MM.1S (cell line): ENCODE measurements around the gene CDYL.
"Not testable (repeated sequence)": the region's sequence is repeated elsewhere in the genome, so short reads cannot be mapped to it uniquely, and the experiment has no call there.

Experiments used
- DNase-seq: peaks from one replicate; pipeline ENCODE4 v3.0.0-alpha.2; 2015
- H2AFZ ChIP-seq: fragments of 300-600 bp; sonication (generic); 2 replicates; pipeline ENCODE4 v1.6.0; 2016; ENCODE audit warnings: antibody characterized with exemption, low read length
- H3F3A ChIP-seq: fragments of 300-600 bp; sonication (generic); 2 replicates; pipeline ENCODE4 v1.6.1; 2016; ENCODE audit warnings: mild to moderate bottlenecking, antibody characterized with exemption, low read length, moderate library complexity, mixed read lengths; ENCODE audit not compliant: insufficient read depth
- H3K27ac ChIP-seq: fragments of 300-600 bp; sonication (generic); 2 replicates; pipeline ENCODE4 v1.5.1; 2016; ENCODE audit warnings: mild to moderate bottlenecking, low read length
- H3K27me3 ChIP-seq: fragments of 300-600 bp; sonication (generic); replicated peaks from 2 replicates; pipeline ENCODE4 v1.6.0; 2016; ENCODE audit warnings: low read length; ENCODE audit not compliant: insufficient read depth
- H3K36me3 ChIP-seq: fragments of 300-600 bp; sonication (generic); replicated peaks from 2 replicates; pipeline ENCODE4 v1.6.1; 2016; ENCODE audit warnings: mild to moderate bottlenecking, low read length, mixed read lengths; ENCODE audit not compliant: insufficient read depth
- H3K4me1 ChIP-seq: fragments of 300-600 bp; sonication (generic); 2 replicates; pipeline ENCODE4 v1.6.1; 2016; ENCODE audit warnings: low read length, mixed read lengths
- H3K4me2 ChIP-seq: fragments of 300-600 bp; sonication (generic); 2 replicates; pipeline ENCODE4 v1.6.0; 2016; ENCODE audit warnings: low read depth, low read length
- H3K4me3 ChIP-seq: fragments of 300-600 bp; sonication (generic); 2 replicates; pipeline ENCODE4 v1.5.1; 2016; ENCODE audit warnings: low read length, mixed read lengths
- H3K79me2 ChIP-seq: fragments of 300-600 bp; sonication (generic); 2 replicates; pipeline ENCODE4 v1.6.1; 2016; ENCODE audit warnings: mixed run types, low read length, mixed read lengths
- H3K9ac ChIP-seq: fragments of 300-600 bp; sonication (generic); 2 replicates; pipeline ENCODE4 v1.6.1; 2016; ENCODE audit warnings: low read length, mixed read lengths
- H3K9me2 ChIP-seq: fragments of 300-600 bp; sonication (generic); replicated peaks from 2 replicates; pipeline ENCODE4 v1.6.1; 2016; ENCODE audit warnings: mild to moderate bottlenecking, low read length, mixed read lengths; ENCODE audit not compliant: insufficient read depth
- H3K9me3 ChIP-seq: fragments of 300-600 bp; sonication (generic); replicated peaks from 2 replicates; pipeline ENCODE4 v1.6.1; 2016; ENCODE audit warnings: mild to moderate bottlenecking, low read length, mixed read lengths; ENCODE audit not compliant: insufficient read depth
- H4K20me1 ChIP-seq: fragments of 300-600 bp; sonication (generic); 2 replicates; pipeline ENCODE4 v1.6.1; 2016; ENCODE audit warnings: mild to moderate bottlenecking, low read length, moderate library complexity, mixed read lengths; ENCODE audit not compliant: insufficient read depth
- EZH2 ChIP-seq: fragments of 300-600 bp; sonication (generic); optimal IDR thresholded peaks from 2 replicates; pipeline ENCODE3; 2017; ENCODE audit warnings: low read depth, mild to moderate bottlenecking, antibody characterized with exemption, low read length, mixed read lengths
- EZH2phosphoT487 ChIP-seq: fragments of 300-600 bp; sonication (generic); IDR thresholded peaks from 2 replicates; pipeline ENCODE4 v1.6.1; 2018; ENCODE audit warnings: antibody characterized with exemption, low read length
- TF ChIP-seq, protein P1 (sequence below): fragments of 300-600 bp; sonication (generic); IDR thresholded peaks from 2 replicates; pipeline ENCODE4 v1.5.1; 2016; ENCODE audit warnings: antibody characterized with exemption, low read length, mixed read lengths

CDYL gene

DNA sequence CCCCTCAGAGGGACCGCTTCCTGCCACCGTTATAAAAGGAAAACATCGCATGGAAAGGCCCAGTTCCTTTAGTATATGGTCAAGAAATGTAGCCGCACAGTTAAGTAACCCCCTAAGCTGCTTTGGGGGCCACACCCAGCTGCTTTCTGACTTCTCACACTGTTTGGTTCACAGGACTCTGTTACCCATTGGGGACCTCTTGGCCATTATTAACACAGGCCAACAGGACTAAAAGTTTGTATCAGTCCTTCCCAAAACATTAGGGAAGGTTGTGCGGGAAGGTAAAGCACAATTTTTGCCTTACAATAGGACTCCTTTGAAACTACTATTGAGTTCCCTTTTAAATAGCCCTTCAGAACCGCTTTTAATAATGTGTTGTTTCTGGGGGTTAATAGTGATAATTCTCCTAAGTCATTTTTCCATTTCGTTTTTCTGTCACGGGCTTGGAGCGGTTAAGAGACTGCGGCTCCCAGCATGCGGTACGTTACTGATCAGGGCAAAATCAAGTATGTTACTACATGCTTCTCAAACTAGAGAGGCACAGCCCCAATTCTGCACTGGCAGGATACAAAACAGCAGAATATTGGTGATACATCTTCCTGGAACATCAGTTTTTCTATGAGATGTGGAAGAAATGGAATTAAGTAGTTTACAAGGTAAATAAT is 228.3 kb downstream of the CDYL start:
- no peaks in the 10 kb centered on the region for H3F3A ChIP-seq
- no peaks in the 10 kb centered on the region for H3K27me3 ChIP-seq
- H3K4me3 ChIP-seq = peak overlapping the region; percentile 77
- 0 out of 2 replicates have a peak, but pooled peaks cover 4% of the 10 kb centered on the region for H3K4me1 ChIP-seq
- peak; percentile 7 for DNase-seq
- H4K20me1 ChIP-seq = no peaks in the 10 kb centered on the region
- H3K36me3 ChIP-seq = peaks cover 8% of the 10 kb centered on the region; the same call in 1 of the 2 replicates
- peak overlapping the region; percentile 70 for H3K9ac ChIP-seq
- TF ChIP-seq EZH2 (no peak), EZH2phosphoT487 (no peak)
- TF ChIP-seq, protein P1, sequence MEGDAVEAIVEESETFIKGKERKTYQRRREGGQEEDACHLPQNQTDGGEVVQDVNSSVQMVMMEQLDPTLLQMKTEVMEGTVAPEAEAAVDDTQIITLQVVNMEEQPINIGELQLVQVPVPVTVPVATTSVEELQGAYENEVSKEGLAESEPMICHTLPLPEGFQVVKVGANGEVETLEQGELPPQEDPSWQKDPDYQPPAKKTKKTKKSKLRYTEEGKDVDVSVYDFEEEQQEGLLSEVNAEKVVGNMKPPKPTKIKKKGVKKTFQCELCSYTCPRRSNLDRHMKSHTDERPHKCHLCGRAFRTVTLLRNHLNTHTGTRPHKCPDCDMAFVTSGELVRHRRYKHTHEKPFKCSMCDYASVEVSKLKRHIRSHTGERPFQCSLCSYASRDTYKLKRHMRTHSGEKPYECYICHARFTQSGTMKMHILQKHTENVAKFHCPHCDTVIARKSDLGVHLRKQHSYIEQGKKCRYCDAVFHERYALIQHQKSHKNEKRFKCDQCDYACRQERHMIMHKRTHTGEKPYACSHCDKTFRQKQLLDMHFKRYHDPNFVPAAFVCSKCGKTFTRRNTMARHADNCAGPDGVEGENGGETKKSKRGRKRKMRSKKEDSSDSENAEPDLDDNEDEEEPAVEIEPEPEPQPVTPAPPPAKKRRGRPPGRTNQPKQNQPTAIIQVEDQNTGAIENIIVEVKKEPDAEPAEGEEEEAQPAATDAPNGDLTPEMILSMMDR = no peak
- H3K9me3 ChIP-seq = no peaks in the 10 kb centered on the region
- H3K9me2 ChIP-seq = no peaks in the 10 kb centered on the region
- peaks cover 17% of the 10 kb centered on the region for H3K79me2 ChIP-seq
- no peak overlapping the region for H3K27ac ChIP-seq
- peak overlapping the region; percentile 89 for H2AFZ ChIP-seq
- H3K4me2 ChIP-seq = peak overlapping the region; percentile 93

- not testable (repeated sequence) for H4K20me1 ChIP-seq, H2AFZ ChIP-seq, H3K9me3 ChIP-seq, H3K4me3 ChIP-seq, H3K4me1 ChIP-seq, H3F3A ChIP-seq, H3K36me3 ChIP-seq, H3K27me3 ChIP-seq, H3K4me2 ChIP-seq, H3K27ac ChIP-seq, H3K9me2 ChIP-seq, DNase-seq, H3K9ac ChIP-seq
- H3K79me2 ChIP-seq = peaks cover 17% of the 10 kb centered on the region
Measured at GRCh38 chr6:5005038-5005433, 228.8 kb downstream of the CDYL start.
